ENCODE measurements around the gene PNPO. TPM values are rescaled to one million over a fixed set of nuclear protein-coding genes. Genes with fewer than 3 reads are reported as not detected.

The PNPO gene
- total and polyA plus RNA-seq, 2 of the 13 experiments (the other 11 are each of a cell fraction or from before 2014, with no cell fraction given), result 47.9 to 63.3 TPM

- TF ChIP-seq ZNF318 (CRISPR knock-in tag; IDR thresholded peaks at IDR 0.05), result peak; percentile 80; the same call in 1 of the 2 replicates
- no peak for TF ChIP-seq ZNF33B (CRISPR knock-in tag; IDR thresholded peaks at IDR 0.05)
- no peak for TF ChIP-seq ZNF205 (CRISPR knock-in tag; IDR thresholded peaks at IDR 0.05)
- TF ChIP-seq AKAP8 (CRISPR knock-in tag; IDR thresholded peaks at IDR 0.05), result no peak
- TF ChIP-seq RNF219 (CRISPR knock-in tag; IDR thresholded peaks at IDR 0.05), result 0 out of 2 replicates have a peak, but pooled peaks have one; percentile 5
- TF ChIP-seq SP1 (IDR thresholded peaks at IDR 0.05), result no peak
- no peak for TF ChIP-seq SP1 (CRISPR knock-in tag; IDR thresholded peaks at IDR 0.05)
- TF ChIP-seq CSRNP1 (CRISPR knock-in tag; IDR thresholded peaks at IDR 0.05), result no peak
- no peak for TF ChIP-seq HDAC2 (CRISPR knock-in tag; IDR thresholded peaks at IDR 0.05)
- TF ChIP-seq ELK4 (CRISPR knock-in tag; IDR thresholded peaks at IDR 0.05; ENCODE audit: borderline replicate concordance), result no peak
- no peak for TF ChIP-seq TEAD2 (CRISPR knock-in tag; IDR thresholded peaks at IDR 0.05)
- TF ChIP-seq PRMT3 (CRISPR knock-in tag; IDR thresholded peaks at IDR 0.05; ENCODE audit: borderline replicate concordance, low read depth), result no peak
- no peak for TF ChIP-seq KMT2A (CRISPR knock-in tag; IDR thresholded peaks at IDR 0.05)
- no peak for TF ChIP-seq ZNF329 (CRISPR knock-in tag; IDR thresholded peaks at IDR 0.05; ENCODE audit: low read depth)
Observed at GRCh38 chr17:47969930-47970724, 28.8 kb downstream of the PNPO start (continued).
